ENCODE data around the gene TMC8. TPM values are rescaled to one million over a fixed set of nuclear protein-coding genes. Genes with fewer than 3 reads are reported as not detected.
"Not testable (repeated sequence)": the region's sequence is repeated elsewhere in the genome, so short reads cannot be mapped to it uniquely, and the experiment has no call there.

TMC8 gene
- total RNA-seq, 1 donor = not detected

DNA sequence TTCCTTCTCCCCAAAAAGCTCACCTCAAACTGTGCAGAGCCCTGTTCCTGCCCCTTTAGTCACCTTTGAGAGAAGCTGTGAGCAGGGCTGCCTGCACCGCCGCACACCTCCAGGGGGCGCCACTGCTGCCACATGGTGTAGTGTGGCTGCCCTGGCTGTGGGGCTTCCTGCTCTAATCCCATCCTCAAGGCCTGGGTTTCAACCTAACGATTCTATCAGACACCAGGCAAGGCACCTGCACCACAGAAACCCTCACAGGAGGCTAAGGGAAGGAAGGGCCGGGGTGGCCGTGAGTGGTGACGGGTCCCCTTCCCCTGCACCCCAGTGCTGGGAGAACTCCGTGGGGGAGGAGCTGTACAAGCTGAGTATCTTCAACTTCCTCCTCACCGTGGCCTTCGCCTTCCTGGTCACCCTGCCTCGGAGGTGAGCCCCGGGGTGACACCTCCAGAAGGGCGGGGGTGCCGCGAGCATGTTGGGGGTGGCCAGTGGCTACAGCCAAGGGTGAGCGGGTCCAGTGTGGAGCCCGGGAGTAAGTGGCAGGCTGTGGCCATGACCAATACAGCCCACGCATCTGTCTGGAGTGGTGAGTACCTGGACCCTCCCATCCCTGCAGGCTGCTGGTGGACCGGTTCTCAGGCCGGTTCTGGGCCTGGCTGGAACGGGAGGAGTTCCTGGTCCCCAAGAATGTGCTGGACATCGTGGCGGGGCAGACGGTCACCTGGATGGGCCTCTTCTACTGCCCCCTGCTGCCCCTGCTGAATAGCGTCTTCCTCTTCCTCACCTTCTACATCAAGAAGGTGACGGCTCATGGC, 7.0 kb downstream of the TMC8 start:
- H3K4me3 ChIP-seq (ENCODE audit: low read depth, low read length) = no peak overlapping the region
- TF ChIP-seq, protein P1, sequence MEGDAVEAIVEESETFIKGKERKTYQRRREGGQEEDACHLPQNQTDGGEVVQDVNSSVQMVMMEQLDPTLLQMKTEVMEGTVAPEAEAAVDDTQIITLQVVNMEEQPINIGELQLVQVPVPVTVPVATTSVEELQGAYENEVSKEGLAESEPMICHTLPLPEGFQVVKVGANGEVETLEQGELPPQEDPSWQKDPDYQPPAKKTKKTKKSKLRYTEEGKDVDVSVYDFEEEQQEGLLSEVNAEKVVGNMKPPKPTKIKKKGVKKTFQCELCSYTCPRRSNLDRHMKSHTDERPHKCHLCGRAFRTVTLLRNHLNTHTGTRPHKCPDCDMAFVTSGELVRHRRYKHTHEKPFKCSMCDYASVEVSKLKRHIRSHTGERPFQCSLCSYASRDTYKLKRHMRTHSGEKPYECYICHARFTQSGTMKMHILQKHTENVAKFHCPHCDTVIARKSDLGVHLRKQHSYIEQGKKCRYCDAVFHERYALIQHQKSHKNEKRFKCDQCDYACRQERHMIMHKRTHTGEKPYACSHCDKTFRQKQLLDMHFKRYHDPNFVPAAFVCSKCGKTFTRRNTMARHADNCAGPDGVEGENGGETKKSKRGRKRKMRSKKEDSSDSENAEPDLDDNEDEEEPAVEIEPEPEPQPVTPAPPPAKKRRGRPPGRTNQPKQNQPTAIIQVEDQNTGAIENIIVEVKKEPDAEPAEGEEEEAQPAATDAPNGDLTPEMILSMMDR (IDR thresholded peaks at IDR 0.05; ENCODE audit: insufficient read depth, low read length) = peak; percentile 37
- DNase-seq (ENCODE audit: low read depth) = no peak

DNA sequence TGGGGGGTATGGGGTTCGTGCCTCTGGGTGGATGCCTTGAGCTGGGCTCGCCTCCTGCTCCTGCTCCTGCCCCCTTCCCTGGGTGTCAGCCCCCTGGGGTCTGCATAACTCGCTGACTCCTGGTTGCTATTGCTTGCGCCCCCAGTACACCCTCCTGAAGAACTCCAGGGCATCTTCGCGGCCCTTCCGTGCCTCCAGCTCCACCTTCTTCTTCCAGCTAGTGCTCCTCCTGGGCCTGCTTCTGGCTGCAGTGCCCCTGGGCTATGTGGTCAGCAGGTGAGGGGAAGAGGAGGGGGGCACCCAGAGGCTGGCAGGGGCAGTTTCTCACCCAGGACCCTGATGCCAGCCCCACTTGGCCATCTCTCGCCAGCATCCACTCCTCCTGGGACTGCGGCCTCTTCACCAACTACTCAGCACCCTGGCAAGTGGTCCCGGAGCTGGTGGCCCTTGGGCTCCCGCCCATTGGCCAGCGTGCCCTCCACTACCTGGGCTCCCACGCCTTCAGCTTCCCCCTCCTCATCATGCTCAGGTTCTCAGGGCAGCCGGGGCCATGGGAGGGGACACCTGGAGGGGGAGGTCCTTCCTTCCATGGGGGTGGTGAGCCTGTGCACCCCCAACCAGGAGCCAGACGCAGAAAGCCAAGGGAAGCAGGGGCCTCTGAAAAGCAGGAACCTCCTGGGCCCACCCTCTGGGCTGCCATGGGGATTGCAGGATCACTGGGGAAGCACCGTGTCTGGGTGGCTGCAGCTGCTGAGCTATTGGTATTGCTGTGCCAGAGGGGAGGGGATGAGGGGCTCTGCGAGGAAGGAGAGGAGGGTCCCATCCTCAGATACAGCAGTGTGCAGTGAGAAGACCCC, 7.9 kb downstream of the TMC8 start:
- no peak overlapping the region for H3K4me3 ChIP-seq (ENCODE audit: low read depth, low read length)
- TF ChIP-seq, protein P1 (IDR thresholded peaks at IDR 0.05; ENCODE audit: insufficient read depth, low read length) = no peak
- DNase-seq (ENCODE audit: low read depth) = no peak

DNA sequence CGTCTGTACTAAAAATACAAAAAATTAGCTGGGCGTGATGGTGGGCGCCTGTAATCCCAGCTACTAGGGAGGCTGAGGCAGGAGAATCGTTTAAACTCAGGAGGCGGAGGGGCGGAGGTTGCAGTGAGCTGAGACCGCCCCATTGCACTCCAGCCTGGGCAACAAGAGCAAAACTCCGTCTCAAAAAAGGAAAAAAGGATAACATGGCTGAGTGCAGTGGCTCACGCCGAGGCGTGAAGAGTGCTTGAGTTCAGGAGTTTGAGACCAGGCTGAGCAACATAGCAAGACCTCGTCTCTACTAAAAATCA, 9.2 kb downstream of the TMC8 start:
- not testable (repeated sequence) for DNase-seq (ENCODE audit: low read depth)

DNA sequence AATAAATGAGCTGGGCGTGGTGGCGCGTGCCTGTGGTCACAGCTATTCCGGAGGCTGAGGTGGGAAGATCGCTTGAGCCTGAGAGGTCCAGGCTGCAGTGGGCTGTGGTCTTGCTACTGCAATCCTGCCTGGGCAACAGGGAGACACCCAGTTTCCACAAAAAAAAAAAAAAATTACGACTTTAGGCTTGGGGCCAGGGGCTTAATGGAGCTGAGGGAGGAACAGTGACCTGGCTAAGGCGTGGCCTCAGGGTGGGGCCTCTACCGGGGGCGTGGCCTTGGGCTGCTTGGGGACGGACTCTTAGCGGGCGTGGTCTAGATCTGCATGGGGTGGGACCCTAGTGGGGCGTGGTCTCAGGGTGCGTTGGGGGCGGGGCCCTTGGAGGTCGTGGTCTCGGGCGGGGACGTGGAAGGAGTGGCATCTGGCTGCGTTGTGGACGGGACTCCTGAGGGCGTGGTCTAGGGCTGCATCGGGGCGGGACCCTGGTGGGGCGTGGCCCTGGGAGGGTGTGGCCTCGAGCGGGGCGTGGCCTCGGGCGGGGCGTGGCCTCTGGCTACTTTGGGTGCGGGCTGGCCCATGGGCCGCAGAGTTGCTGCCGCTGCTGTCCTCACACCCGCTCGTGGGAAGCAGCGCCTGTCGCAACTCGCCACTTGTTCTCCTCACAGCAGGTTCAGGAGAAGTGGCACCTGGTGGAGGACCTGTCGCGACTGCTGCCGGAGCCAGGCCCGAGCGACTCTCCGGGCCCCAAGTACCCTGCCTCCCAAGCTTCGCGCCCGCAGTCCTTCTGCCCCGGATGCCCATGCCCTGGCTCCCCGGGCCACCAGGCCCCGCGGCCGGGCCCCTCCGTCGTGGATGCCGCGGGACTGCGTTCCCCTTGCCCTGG, 9.8 kb downstream of the TMC8 start:
- H3K4me3 ChIP-seq (ENCODE audit: low read depth, low read length) = no peak overlapping the region
- TF ChIP-seq, protein P1 (IDR thresholded peaks at IDR 0.05; ENCODE audit: insufficient read depth, low read length) = no peak
- peak; percentile 33 for DNase-seq (ENCODE audit: low read depth)

More for the DNA sequence above, 9.2 kb downstream of the TMC8 start:
- not testable (repeated sequence) for H3K4me3 ChIP-seq (ENCODE audit: low read depth, low read length)

DNA sequence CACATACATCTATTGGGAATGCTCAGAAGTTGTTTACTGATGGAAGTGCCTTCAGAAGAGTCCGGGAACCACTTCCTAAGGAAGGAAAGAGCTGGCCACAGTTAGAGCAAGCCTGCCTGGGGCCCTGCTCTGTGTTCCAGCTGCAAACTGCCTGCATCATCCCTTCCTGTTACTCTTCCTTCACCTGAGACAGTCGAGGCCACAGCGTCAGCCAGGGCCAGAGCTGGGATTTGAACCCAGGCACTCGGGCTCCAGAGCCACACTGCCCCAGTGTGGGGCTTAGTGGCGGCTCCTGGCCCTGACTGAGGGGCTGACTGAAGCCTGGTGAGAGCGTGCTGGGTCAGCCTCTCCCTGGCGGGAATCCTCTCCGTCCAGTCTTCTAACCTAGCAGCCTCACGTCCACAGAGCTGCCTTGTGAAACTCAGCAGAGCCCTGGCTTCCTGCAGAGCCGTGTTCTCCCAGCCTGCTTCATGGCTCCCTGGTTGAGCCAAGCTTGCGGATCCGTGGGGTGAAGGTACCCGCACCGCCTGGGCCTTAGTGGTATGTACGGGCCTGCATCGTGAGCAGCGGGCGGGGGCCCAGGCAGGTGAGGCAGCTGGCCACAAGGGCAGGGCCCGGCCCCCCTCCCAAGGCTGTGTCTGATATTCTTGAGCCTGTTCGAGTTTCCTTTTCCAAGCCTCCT, 11.0 kb downstream of the TMC8 start:
- no peak for DNase-seq (ENCODE audit: low read depth)
- no peak overlapping the region for H3K4me3 ChIP-seq (ENCODE audit: low read depth, low read length)
- TF ChIP-seq, protein P1 (IDR thresholded peaks at IDR 0.05; ENCODE audit: insufficient read depth, low read length) = no peak

DNA sequence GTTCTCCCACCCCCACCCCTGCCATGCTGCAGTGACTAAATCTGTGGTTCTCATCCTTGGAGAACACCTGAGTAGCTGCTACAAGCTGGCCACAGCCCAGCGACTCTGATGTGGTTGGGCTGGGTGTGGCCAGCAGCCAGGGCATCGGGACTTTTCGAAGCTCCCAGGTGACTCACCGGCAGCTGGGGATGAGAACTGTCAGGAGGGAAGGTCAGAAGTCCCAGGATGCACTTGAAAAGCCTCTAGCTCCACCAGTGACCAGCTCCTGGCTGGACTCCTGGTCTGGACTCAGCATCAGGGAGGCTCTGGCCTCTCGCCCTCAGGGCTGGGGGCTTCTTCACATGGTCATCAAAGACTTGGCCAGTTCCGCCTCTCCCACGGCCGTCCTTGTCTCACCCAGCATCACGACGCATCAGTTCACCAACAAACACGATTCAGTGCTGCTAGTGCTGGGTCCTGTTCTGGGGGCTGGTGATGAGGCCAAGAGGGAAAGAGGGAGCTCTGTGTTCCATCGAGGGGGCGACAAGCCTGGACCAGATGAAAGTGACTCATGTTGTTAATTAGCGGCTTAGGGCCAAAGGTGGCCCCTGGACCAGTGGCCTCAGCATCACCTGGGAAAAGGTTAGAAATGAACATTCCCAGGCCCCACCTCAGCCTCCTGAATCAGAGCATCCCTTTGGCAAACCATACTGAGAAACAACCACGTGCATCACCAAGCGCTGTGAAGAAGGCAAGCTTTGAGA, 11.7 kb downstream of the TMC8 start:
- DNase-seq (ENCODE audit: low read depth) = peak; percentile 42
- no peak overlapping the region for H3K4me3 ChIP-seq (ENCODE audit: low read depth, low read length)
- TF ChIP-seq, protein P1 (IDR thresholded peaks at IDR 0.05; ENCODE audit: insufficient read depth, low read length) = no peak
